ENCODE measurements around the gene SCD5.
"Not testable (repeated sequence)": the region's sequence is repeated elsewhere in the genome, so short reads cannot be mapped to it uniquely, and the experiment has no call there.

Gene SCD5

GRCh38 chr4:82798168-82799005 is at the start of gene SCD5:
SCD5 (minus strand) TSS chr4:82798796; CDS start chr4:82798537, 259 bp downstream.
- Histone ChIP-seq H3K27me3 (no peaks in the 10 kb centered on the region), H3K9me3 (no peaks in the 10 kb centered on the region), H3K4me1 (peaks cover 0 to 27% (median 16%) of the 10 kb centered on the region in 4 donors), H3K27ac (peak within 1 kb of the TSS; percentile 50 to 56), H3K4me3 (peak within 1 kb of the TSS; percentile 84 to 89), H3K36me3 (no peaks in the 10 kb centered on the region)
- DNase-seq: peak; percentile 60 to 75
- TF ChIP-seq CTCF (IDR thresholded peaks at IDR 0.05): no peak
- intact Hi-C loops (cut with DNase I; ENCODE audit: low total_unique reads): loop anchor here (10.0 kb wide), 1 partner anchor 334 kb away; no protein-coding TSS in a partner anchor

GRCh38 chr4:82842593-82842992 is 44.0 kb upstream of the SCD5 start:
- intact Hi-C loops (cut with DNase I; ENCODE audit: low total_unique reads): no loop called here
- Histone ChIP-seq H3K36me3 (peaks cover 70 to 96% (median 81%) of the 10 kb centered on the region in 3 donors), H3K9me3 (no peaks in the 10 kb centered on the region), H3K27ac (no peak overlapping the region), H3K27me3 (no peaks in the 10 kb centered on the region), H3K4me1 (no peaks in the 10 kb centered on the region), H3K4me3 (no peak overlapping the region)
- DNase-seq: no peak
- TF ChIP-seq CTCF (IDR thresholded peaks at IDR 0.05): no peak

- no peak for TF ChIP-seq CTCF (IDR thresholded peaks at IDR 0.05)
- Histone ChIP-seq H3K27me3 (no peaks in the 10 kb centered on the region), H3K27ac (no peak overlapping the region), H3K36me3 (peaks cover 62 to 86% (median 79%) of the 10 kb centered on the region in 3 donors), H3K4me3 (no peak overlapping the region), H3K4me1 (no peaks in the 10 kb centered on the region), H3K9me3 (no peaks in the 10 kb centered on the region)
- intact Hi-C loops (cut with DNase I; ENCODE audit: low total_unique reads): no loop called here
- DNase-seq: no peak
Measured at GRCh38 chr4:82839624-82840023, 41.0 kb upstream of the SCD5 start.

GRCh38 chr4:82833696-82834313 is 35.2 kb upstream of the SCD5 start:
- H3K27me3 ChIP-seq: no peaks in the 10 kb centered on the region
- no peak for DNase-seq
- H3K4me3 ChIP-seq: no peak overlapping the region
- no peak overlapping the region for H3K27ac ChIP-seq
- H3K36me3 ChIP-seq: peaks cover 18 to 64% (median 56%) of the 10 kb centered on the region in 3 donors
- no peak for TF ChIP-seq CTCF (IDR thresholded peaks at IDR 0.05)
- no peaks in the 10 kb centered on the region for H3K9me3 ChIP-seq
- H3K4me1 ChIP-seq: peaks cover 0 to 10% (median 0%) of the 10 kb centered on the region in 4 donors
- intact Hi-C loops (cut with DNase I; ENCODE audit: low total_unique reads): no loop called here

- intact Hi-C loops (cut with DNase I; ENCODE audit: low total_unique reads); H3K27me3 ChIP-seq; H3K4me1 ChIP-seq; H3K27ac ChIP-seq; H3K4me3 ChIP-seq; H3K9me3 ChIP-seq; DNase-seq: not testable (repeated sequence)
- peaks cover 21 to 64% (median 55%) of the 10 kb centered on the region in 3 donors for H3K36me3 ChIP-seq
Measured at GRCh38 chr4:82833060-82833459, 34.5 kb upstream of the SCD5 start.

GRCh38 chr4:82825425-82825824 is 26.8 kb upstream of the SCD5 start:
- TF ChIP-seq CTCF (IDR thresholded peaks at IDR 0.05): no peak
- Histone ChIP-seq H3K4me3 (no peak overlapping the region), H3K4me1 (no peaks in the 10 kb centered on the region), H3K36me3 (peaks cover 82 to 97% (median 89%) of the 10 kb centered on the region in 3 donors), H3K27ac (no peak overlapping the region), H3K9me3 (no peaks in the 10 kb centered on the region), H3K27me3 (no peaks in the 10 kb centered on the region)
- DNase-seq: no peak
- intact Hi-C loops (cut with DNase I; ENCODE audit: low total_unique reads): no loop called here

Measured in tibial artery (tissue), 4 donors.